Psoas muscle (tissue), 8 donors: ENCODE data around the gene PKD2. TPM values are rescaled to one million over a fixed set of nuclear protein-coding genes. Genes with fewer than 3 reads are reported as not detected.
"Not testable (repeated sequence)": the region's sequence is repeated elsewhere in the genome, so short reads cannot be mapped to it uniquely, and the experiment has no call there.

Experiments
- ATAC-seq, 4 donors: fragments of 200-7000 bp; cut with Tn5 transposase; one replicate each; pipeline ENCODE4 v1.9.1; 2020; ENCODE audit warnings: moderate library complexity in 3 of 4, mild to moderate bottlenecking in 2 of 4
- DNase-seq, 2 donors: peaks; one replicate each; pipeline ENCODE4 v3.0.0-alpha.2; 2020
- H3K27ac ChIP-seq: fragments of 200-600 bp; one replicate; pipeline ENCODE4 v1.8.0; 2022
- H3K27me3 ChIP-seq, 3 donors: fragments of 200-600 bp in 1 of 3; one replicate each; pipeline versions ENCODE4 v1.6.1 to v1.8.0; 2013 to 2022; ENCODE audit warnings: low read length in 2 of 3, mild to moderate bottlenecking in 2 of 3, moderate library complexity in 1 of 3; ENCODE audit not compliant: insufficient read depth in 3 of 3
- H3K36me3 ChIP-seq, 2 donors: fragments of 200-600 bp in 1 of 2; one replicate each; pipeline versions ENCODE4 v1.6.1 to v1.8.0; 2013 to 2022; ENCODE audit warnings: low read depth in 1 of 2, mild to moderate bottlenecking in 1 of 2, moderate library complexity in 1 of 2; ENCODE audit not compliant: insufficient read depth in 1 of 2
- H3K4me1 ChIP-seq: fragments of 200-600 bp; one replicate; pipeline ENCODE4 v1.8.0; 2022
- H3K4me3 ChIP-seq: fragments of 200-600 bp; one replicate; pipeline ENCODE4 v1.8.0; 2022; ENCODE audit warnings: mild to moderate bottlenecking
- H3K9me3 ChIP-seq: fragments of 200-600 bp; one replicate; pipeline ENCODE4 v1.8.0; 2022
- WGBS, 3 donors: extraction: QIAGEN DNeasy Blood & Tissue Kit; methylation state at CpG; one replicate each; pipeline versions ENCODE4 v1.1.6 to v1.1.7; 2013; 5-methylcytosine and 5-hydroxymethylcytosine counted together
- intact Hi-C, 2 donors: fragments of 100-400 bp; cut with DNase I; formaldehyde crosslinking; loops; one replicate each; pipeline versions ENCODE4 v1.11.0 to v1.14.2; 2022
- polyA plus RNA-seq, 3 donors: library from polyadenylated mRNA; stranded (reverse); fragments of 200-250 nt; gene quantifications; one replicate each; pipeline ENCODE4 v1.2.3, GENCODE V29; 2013
- total RNA-seq, 4 donors: library from RNA; stranded (reverse); fragmentation: NEBNext Ultra II Directional in 2 of 4; extraction: Animal tissue kit (Norgen Biotek cat#: 25700) in 2 of 4; gene quantifications; one replicate each; pipeline versions ENCODE4 v1.2.1 to v1.2.4, GENCODE V29; 2021 to 2023
- TF ChIP-seq, protein P1 (sequence below): fragments of 200-600 bp; IDR thresholded peaks from one replicate; pipeline ENCODE4 v1.8.0; 2022; ENCODE audit warnings: antibody characterized with exemption
- donor health status: healthy with polysubstance abuse.
- donor health status: DM: no; HTN: no; CAD: no; lungs with moderate emphysema.
- donor health status: Bipolar disorder and iron deficiency.
- donor health status: healthy.
- donor health status: DM: yes; HTN: yes; CAD: no.
- donor health status: DM: no; HTN: no; CAD: no.
- donor health status: DM: no; HTN: no; CAD: no.
- donor health status: DM: yes; HTN: yes; CAD: no.

The PKD2 gene
- total and polyA plus RNA-seq, 7 donors, result 2.1 to 8.3 (median 2.9) TPM

GRCh38 chr4:88112856-88113255, 105.4 kb downstream of the PKD2 start:
- H3K9me3 ChIP-seq, result no peaks in the 10 kb centered on the region
- H3K36me3 ChIP-seq, result no peaks in the 10 kb centered on the region
- H3K27me3 ChIP-seq, result no peaks in the 10 kb centered on the region
- no peak overlapping the region for H3K4me3 ChIP-seq
- no peak for ATAC-seq
- peaks cover 2% of the 10 kb centered on the region for H3K4me1 ChIP-seq
- no peak for DNase-seq
- WGBS, 3 donors, result 94% methylated on average over 5 of the region's 5 CpGs
- no peak overlapping the region for H3K27ac ChIP-seq
- TF ChIP-seq, protein P1, sequence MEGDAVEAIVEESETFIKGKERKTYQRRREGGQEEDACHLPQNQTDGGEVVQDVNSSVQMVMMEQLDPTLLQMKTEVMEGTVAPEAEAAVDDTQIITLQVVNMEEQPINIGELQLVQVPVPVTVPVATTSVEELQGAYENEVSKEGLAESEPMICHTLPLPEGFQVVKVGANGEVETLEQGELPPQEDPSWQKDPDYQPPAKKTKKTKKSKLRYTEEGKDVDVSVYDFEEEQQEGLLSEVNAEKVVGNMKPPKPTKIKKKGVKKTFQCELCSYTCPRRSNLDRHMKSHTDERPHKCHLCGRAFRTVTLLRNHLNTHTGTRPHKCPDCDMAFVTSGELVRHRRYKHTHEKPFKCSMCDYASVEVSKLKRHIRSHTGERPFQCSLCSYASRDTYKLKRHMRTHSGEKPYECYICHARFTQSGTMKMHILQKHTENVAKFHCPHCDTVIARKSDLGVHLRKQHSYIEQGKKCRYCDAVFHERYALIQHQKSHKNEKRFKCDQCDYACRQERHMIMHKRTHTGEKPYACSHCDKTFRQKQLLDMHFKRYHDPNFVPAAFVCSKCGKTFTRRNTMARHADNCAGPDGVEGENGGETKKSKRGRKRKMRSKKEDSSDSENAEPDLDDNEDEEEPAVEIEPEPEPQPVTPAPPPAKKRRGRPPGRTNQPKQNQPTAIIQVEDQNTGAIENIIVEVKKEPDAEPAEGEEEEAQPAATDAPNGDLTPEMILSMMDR, result no peak
- intact Hi-C loops, result no loop called here

DNA sequence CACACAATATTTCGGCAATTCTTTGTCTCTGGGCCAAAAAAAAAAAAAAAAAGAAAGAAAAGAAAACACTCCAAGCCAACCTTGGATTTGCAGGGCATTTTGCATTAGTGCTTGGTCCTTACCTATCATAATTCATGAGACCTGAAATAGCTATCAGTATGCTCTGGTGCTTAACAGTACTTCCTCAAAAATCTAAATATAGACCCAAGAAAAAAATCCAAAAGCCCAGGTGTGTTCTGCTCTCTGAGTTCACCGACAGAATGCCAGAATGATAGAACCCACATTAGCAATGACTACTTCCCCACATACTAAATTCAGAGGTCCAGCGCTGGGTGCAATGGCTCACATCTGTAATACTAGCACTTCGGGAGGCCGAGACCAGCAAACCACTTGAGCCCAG, 108.2 kb downstream of the PKD2 start:
- ATAC-seq (no peak), DNase-seq (no peak)
- Histone ChIP-seq H3K27ac (no peak overlapping the region), H3K4me1 (no peaks in the 10 kb centered on the region), H3K27me3 (no peaks in the 10 kb centered on the region), H3K4me3 (no peak overlapping the region), H3K36me3 (no peaks in the 10 kb centered on the region), H3K9me3 (peaks cover 6% of the 10 kb centered on the region)
- intact Hi-C loops, result no loop called here
- TF ChIP-seq, protein P1, result no peak
- 87 to 90% (median 87%) methylated on average over 5 of the region's 5 CpGs for WGBS, 3 donors

DNA sequence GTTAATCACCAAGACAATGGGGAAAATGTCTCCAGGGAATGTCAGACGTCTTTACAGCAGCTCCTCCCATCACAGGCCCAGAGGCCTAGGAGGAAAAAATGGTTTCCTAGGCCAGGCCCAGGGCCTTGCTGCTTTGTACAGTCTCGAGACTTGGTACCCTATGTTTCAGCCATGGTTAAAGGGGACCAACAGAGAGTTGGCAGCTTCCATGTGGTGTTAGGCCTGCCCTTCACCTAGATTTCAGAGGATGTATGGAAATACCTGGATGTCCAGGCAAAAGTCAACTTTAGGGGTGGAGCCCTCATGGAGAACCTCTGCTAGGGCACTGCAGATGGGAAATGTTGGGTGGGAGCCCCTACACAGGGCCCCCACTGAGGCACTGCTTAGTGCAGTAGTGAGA, 112.5 kb downstream of the PKD2 start:
- intact Hi-C loops, result no loop called here
- 62 to 70% (median 68%) methylated on average over 2 of the region's 2 CpGs for WGBS, 3 donors
- H3K36me3 ChIP-seq, result no peaks in the 10 kb centered on the region
- no peak overlapping the region for H3K4me3 ChIP-seq
- H3K4me1 ChIP-seq, result no peaks in the 10 kb centered on the region
- ATAC-seq (no peak), DNase-seq (no peak)
- no peak overlapping the region for H3K27ac ChIP-seq
- H3K9me3 ChIP-seq, result peaks cover 6% of the 10 kb centered on the region
- no peaks in the 10 kb centered on the region for H3K27me3 ChIP-seq
- TF ChIP-seq, protein P1, result no peak

DNA sequence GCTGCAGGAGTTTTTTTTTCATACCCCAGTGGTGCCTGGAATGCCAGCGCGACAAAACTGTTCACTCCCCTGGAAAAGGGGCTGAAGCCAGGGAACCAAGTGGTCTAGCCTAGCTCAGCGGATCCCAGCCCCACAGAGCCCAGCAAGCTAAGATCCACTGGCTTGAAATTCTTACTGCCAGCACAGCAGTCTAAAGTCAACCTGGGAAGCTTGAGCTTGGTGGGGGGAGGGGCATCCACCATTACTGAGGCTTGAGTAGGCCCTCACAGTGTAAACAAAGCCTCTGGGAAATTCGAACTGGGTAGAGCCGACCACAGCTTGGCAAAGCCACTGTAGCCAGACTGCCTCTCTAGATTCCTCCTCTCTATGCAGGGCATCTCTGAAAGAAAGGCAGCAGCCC, 114.8 kb downstream of the PKD2 start:
- H3K9me3 ChIP-seq, H3K27ac ChIP-seq, ATAC-seq, H3K4me1 ChIP-seq, H3K36me3 ChIP-seq, H3K4me3 ChIP-seq, DNase-seq, H3K27me3 ChIP-seq, intact Hi-C loops: not testable (repeated sequence)
- 64 to 69% (median 67%) methylated on average over 5 of the region's 5 CpGs for WGBS, 3 donors

Other genes with a start within 250 kb of the PKD2 start
- gene IBSP, start 208.1 kb upstream of the PKD2 start, total RNA-seq, result not detected
- gene IBSP, start 208.1 kb upstream of the PKD2 start, polyA plus RNA-seq, result not detected
- not detected for gene MEPE, start 174.7 kb upstream of the PKD2 start, total RNA-seq
- not detected for gene MEPE, start 174.7 kb upstream of the PKD2 start, polyA plus RNA-seq
- 10 to 100 TPM in 2 of 4 donors, 1 to 10 TPM in 2; 1.4 to 58.7 (median 25.0) TPM for gene SPP1, start 31.9 kb upstream of the PKD2 start, total RNA-seq
- gene SPP1, start 31.9 kb upstream of the PKD2 start, polyA plus RNA-seq, result 1 to 10 TPM in 1 of 3 donors, under 1 TPM in 2; 0.69 to 5.5 (median 0.70) TPM
- 1 to 10 TPM in 1 of 4 donors, under 1 TPM in 3; 0.19 to 1.8 (median 0.57) TPM for gene ABCG2, start 151.0 kb downstream of the PKD2 start, total RNA-seq
- under 1 TPM; 0.09 to 0.10 (median 0.10) TPM for gene ABCG2, start 151.0 kb downstream of the PKD2 start, polyA plus RNA-seq